Transverse colon (tissue), 4 donors: ENCODE data around the gene KRTAP5-5. TPM values are rescaled to one million over a fixed set of nuclear protein-coding genes. Genes with fewer than 3 reads are reported as not detected.

Experiments
- DNase-seq: peaks from one replicate; pipeline ENCODE4 v3.0.0-alpha.2; 2019
- H3K27ac ChIP-seq, 4 donors: fragments of 200-600 bp; sonication (generic); 2 replicates each; pipeline ENCODE4 v1.5.1; 2016 to 2018; ENCODE audit warnings: inconsistent platforms in 4 of 4
- H3K27me3 ChIP-seq: fragments of 200-600 bp; sonication (generic); 2 replicates; pipeline ENCODE4 v1.5.1; 2017; ENCODE audit warnings: inconsistent platforms
- H3K36me3 ChIP-seq, 4 donors: fragments of 200-600 bp; sonication (generic); 2 replicates each; pipeline ENCODE4 v1.5.1; 2017 to 2019; ENCODE audit warnings: inconsistent platforms in 4 of 4
- H3K4me1 ChIP-seq, 4 donors: fragments of 200-600 bp; sonication (generic); 2 replicates each; pipeline ENCODE4 v1.5.1; 2017 to 2020; ENCODE audit warnings: inconsistent platforms in 4 of 4
- H3K4me3 ChIP-seq, 4 donors: fragments of 200-600 bp; sonication (generic); 1 replicate in 1 of 4; 2 replicates in 3 of 4; pipeline versions ENCODE4 v1.5.1 to v1.6.1; 2017 to 2019; ENCODE audit warnings: inconsistent platforms in 4 of 4
- H3K9me3 ChIP-seq, 2 donors: fragments of 200-600 bp; sonication (generic); 2 replicates each; pipeline ENCODE4 v1.5.1; 2017 to 2019; ENCODE audit warnings: inconsistent platforms in 2 of 2
- EP300 ChIP-seq: sonication (generic); formaldehyde crosslinking; IDR thresholded peaks from one replicate; pipeline ENCODE4 v1.6.1; 2017; ENCODE audit warnings: antibody characterized with exemption, low read depth
- POLR2A ChIP-seq: fragments of 450-650 bp; IDR thresholded peaks from one replicate; pipeline ENCODE4 v1.6.1; 2016; ENCODE audit warnings: antibody characterized with exemption, mild to moderate bottlenecking, moderate library complexity
- POLR2AphosphoS5 ChIP-seq, 3 donors: sonication (generic); formaldehyde crosslinking; IDR thresholded peaks; one replicate each; pipeline ENCODE4 v1.6.1; 2016; ENCODE audit warnings: antibody characterized with exemption in 3 of 3
- WGBS, 2 donors: methylation state at CpG; one replicate each; pipeline ENCODE4 v1.1.5; 2018; ENCODE audit warnings: low coverage in 1 of 2; 5-methylcytosine and 5-hydroxymethylcytosine counted together
- in situ Hi-C, 4 donors: fragments of 200-750 bp; cut with MboI; loops; one replicate each; pipeline versions ENCODE4 v1.15.0 to v1.15.1; 2017; ENCODE audit warnings: low sequenced_read_pairs in 3 of 4, low pct_ligation_motif_present in 1 of 4, low pct_unique_long_range_greater_than_20kb in 1 of 4
- intact Hi-C: fragments of 100-400 bp; cut with DNase I; formaldehyde crosslinking; loops from one replicate; pipeline ENCODE4 v1.15.1; 2023; ENCODE audit warnings: low total_unique reads
- total RNA-seq, 4 donors: library from RNA; depleted of rRNA; stranded (reverse); fragments of >200 nt; gene quantifications; one replicate each; pipeline ENCODE4 v1.1.0, GENCODE V29; 2016
- TF ChIP-seq, protein P1 (sequence below), 5 experiments: fragments of 200-600 bp in 3 of 5; fragments of 450-650 bp in 2 of 5; sonication (generic) in 3 of 5; IDR thresholded peaks; 1 replicate in 2 of 5; 2 replicates in 3 of 5; pipeline ENCODE4 v1.5.1; 2016 to 2017; ENCODE audit warnings: antibody characterized with exemption in 5 of 5, inconsistent platforms in 3 of 5, mild to moderate bottlenecking in 2 of 5, moderate library complexity in 1 of 5

KRTAP5-5 gene
- total RNA-seq, 4 donors from 2014 or later, result not detected

DNA sequence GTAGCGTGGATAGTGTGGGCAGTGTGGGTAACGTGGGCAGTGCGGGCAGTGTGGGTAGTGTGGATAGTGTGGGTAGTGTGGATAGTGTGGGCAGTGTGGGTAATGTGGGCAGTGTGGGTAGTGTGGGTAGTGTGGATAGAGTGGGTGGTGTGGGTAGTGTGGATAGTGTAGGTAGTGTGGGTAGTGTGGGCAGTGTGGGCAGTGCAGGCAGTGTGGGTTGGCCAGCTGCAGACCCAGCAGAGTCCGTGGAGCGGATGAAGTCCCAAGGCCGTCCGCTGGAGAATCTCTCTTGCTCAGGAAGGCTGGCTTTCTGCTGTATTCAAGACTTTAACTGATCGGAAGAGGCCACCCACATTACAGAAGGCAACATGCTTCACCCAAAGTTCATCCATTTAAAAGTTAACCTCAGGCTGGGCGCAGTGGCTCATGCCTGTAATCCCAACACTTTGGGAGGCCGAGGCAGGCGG, 41.4 kb downstream of the KRTAP5-5 start:
- no peaks in the 10 kb centered on the region for H3K4me1 ChIP-seq
- no peak overlapping the region for H3K4me3 ChIP-seq
- WGBS, 2 donors, result 78 to 80% methylated on average over 7 to 11 of the region's 11 CpGs
- in situ Hi-C loops (no loop called here), intact Hi-C loops (no loop called here)
- no peaks in the 10 kb centered on the region for H3K9me3 ChIP-seq
- H3K27me3 ChIP-seq, result peaks cover 68% of the 10 kb centered on the region
- H3K27ac ChIP-seq, result no peak overlapping the region
- TF ChIP-seq POLR2AphosphoS5 (IDR thresholded peaks at IDR 0.05) (no peak), POLR2A (no peak)
- DNase-seq, result no peak
- H3K36me3 ChIP-seq, result no peaks in the 10 kb centered on the region

DNA sequence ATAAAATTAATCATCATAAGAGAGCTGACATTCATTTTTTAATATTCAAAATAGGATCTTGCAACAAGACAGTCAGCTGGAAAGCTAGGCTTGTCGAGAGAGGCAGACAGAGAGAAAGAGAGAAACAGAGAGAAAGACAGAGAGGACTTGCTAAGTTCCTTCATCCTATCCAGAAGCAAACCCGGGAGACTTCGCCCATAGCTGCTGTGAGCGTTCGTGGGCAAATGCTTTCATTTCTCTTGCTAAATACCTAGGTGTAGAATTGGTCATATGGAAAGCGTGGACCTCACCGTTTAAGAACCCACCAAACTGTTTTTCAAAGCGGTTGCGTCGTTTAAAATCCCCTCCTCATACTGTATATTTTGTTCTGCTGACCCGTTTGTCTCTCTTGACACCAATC, 42.1 kb downstream of the KRTAP5-5 start:
- in situ Hi-C loops (no loop called here), intact Hi-C loops (no loop called here)
- TF ChIP-seq EP300, result no peak
- TF ChIP-seq, protein P1, sequence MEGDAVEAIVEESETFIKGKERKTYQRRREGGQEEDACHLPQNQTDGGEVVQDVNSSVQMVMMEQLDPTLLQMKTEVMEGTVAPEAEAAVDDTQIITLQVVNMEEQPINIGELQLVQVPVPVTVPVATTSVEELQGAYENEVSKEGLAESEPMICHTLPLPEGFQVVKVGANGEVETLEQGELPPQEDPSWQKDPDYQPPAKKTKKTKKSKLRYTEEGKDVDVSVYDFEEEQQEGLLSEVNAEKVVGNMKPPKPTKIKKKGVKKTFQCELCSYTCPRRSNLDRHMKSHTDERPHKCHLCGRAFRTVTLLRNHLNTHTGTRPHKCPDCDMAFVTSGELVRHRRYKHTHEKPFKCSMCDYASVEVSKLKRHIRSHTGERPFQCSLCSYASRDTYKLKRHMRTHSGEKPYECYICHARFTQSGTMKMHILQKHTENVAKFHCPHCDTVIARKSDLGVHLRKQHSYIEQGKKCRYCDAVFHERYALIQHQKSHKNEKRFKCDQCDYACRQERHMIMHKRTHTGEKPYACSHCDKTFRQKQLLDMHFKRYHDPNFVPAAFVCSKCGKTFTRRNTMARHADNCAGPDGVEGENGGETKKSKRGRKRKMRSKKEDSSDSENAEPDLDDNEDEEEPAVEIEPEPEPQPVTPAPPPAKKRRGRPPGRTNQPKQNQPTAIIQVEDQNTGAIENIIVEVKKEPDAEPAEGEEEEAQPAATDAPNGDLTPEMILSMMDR (IDR thresholded peaks at IDR 0.05), result no peak
- TF ChIP-seq POLR2A, result no peak
- TF ChIP-seq POLR2AphosphoS5 (IDR thresholded peaks at IDR 0.05), result no peak
- peaks cover 76% of the 10 kb centered on the region for H3K27me3 ChIP-seq
- no peak overlapping the region for H3K27ac ChIP-seq
- DNase-seq, result no peak
- no peaks in the 10 kb centered on the region for H3K9me3 ChIP-seq
- WGBS, 2 donors, result 75 to 76% methylated on average over 11 of the region's 11 CpGs
- H3K36me3 ChIP-seq, result no peaks in the 10 kb centered on the region
- H3K4me3 ChIP-seq, result no peak overlapping the region
- H3K4me1 ChIP-seq, result no peaks in the 10 kb centered on the region

DNA sequence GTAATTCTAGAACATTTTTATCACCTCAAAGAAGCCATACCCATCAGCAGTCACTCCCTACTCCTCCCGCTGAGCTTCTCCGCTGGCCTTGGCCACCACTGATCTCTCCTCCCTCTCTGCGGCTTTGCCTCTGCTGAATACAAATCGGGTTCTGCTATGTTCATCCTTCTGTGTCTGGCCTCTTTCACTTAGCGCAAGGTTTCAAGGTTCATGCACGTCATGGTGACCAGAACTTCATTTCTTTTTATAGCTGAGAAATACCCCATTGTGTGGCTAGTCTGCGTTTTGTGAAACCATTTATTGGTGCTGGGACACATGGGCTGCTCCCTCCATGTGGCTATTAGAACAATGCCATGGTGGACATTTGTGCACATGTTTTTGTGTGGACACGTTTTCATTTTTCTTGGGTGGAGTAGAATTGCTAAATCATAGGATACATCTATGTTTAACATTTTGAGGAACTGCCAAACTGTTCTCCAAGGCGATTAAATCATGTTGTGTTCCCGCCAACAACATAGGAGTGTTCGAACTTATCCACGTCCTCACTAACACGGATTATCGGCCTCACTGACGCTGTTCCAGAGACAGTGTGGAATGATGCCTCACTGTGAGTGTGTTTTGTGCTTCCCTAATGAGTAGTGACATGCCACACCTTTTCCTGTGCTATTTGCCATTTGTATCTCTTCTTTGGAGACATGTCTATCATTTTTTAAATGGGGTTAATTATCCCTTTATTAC, 43.2 kb downstream of the KRTAP5-5 start:
- in situ Hi-C loops, result no loop called here
- Histone ChIP-seq H3K9me3 (no peaks in the 10 kb centered on the region), H3K27ac (no peak overlapping the region), H3K4me3 (no peak overlapping the region), H3K4me1 (no peaks in the 10 kb centered on the region), H3K36me3 (no peaks in the 10 kb centered on the region), H3K27me3 (peaks cover 79% of the 10 kb centered on the region)
- intact Hi-C loops, result no loop called here
- 79 to 81% methylated on average over 8 to 15 of the region's 15 CpGs for WGBS, 2 donors
- no peak for TF ChIP-seq EP300
- TF ChIP-seq POLR2A, result no peak
- TF ChIP-seq, protein P1 (IDR thresholded peaks at IDR 0.05), result no peak
- no peak for TF ChIP-seq POLR2AphosphoS5 (IDR thresholded peaks at IDR 0.05)
- DNase-seq, result no peak

DNA sequence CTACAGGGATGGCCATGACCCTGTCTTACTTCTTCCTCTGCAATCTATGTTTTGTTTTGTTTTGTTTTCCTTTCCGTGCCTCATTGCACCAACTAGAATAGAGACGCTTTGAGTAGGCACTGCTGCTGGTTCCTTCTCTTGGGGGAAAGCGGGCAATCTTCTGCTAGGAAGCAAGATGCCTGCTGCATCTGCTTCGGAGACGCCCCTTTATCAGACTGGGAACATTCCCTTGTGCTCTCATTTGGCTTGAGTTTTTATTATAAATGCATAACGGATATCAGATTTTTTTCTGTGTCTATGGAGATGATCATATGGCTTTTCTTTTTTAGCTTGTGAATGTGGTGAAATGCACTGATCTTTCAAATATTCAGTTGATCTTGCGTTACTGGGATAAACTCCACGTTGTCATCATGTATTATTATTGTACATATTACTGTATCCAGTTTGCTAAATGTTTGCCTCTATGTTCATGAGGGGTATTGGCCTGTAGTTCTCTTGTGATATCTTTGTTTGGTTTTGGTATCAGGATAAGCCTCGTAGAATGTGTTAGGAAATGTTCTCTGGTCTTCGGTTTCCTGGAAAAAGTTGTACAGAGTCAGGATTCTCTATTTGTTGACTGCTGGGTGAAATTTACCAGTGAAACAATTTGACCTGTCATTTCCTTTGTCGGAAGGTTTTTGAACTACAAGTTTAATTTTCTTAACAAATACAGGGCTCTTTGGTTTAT, 44.0 kb downstream of the KRTAP5-5 start:
- no peak for DNase-seq
- no peak overlapping the region for H3K27ac ChIP-seq
- 54% methylated on average over 11 of the region's 11 CpGs for WGBS, 2 donors
- H3K27me3 ChIP-seq, result peaks cover 79% of the 10 kb centered on the region
- no peaks in the 10 kb centered on the region for H3K36me3 ChIP-seq
- TF ChIP-seq, protein P1 (IDR thresholded peaks at IDR 0.05), result no peak
- TF ChIP-seq POLR2AphosphoS5 (IDR thresholded peaks at IDR 0.05) (no peak), EP300 (no peak), POLR2A (no peak)
- no peak overlapping the region for H3K4me3 ChIP-seq
- intact Hi-C loops (no loop called here), in situ Hi-C loops (no loop called here)
- H3K9me3 ChIP-seq, result no peaks in the 10 kb centered on the region
- H3K4me1 ChIP-seq, result no peaks in the 10 kb centered on the region
